Left ventricle myocardium inferior (tissue), 1 donor: ENCODE data around the gene COPB2. TPM values are rescaled to one million over a fixed set of nuclear protein-coding genes. Genes with fewer than 3 reads are reported as not detected.
"Not testable (repeated sequence)": the region's sequence is repeated elsewhere in the genome, so short reads cannot be mapped to it uniquely, and the experiment has no call there.

Source experiments
- DNase-seq: peaks from one replicate; pipeline ENCODE4 v3.0.0-alpha.2; 2020
- H3K27ac ChIP-seq: fragments of 200-600 bp; replicated peaks from 2 replicates; pipeline ENCODE4 v1.8.0; 2021
- H3K27me3 ChIP-seq: fragments of 200-600 bp; 2 replicates; pipeline ENCODE4 v1.8.0; 2021; ENCODE audit warnings: low read depth
- H3K36me3 ChIP-seq: fragments of 200-600 bp; 2 replicates; pipeline ENCODE4 v1.8.0; 2021
- H3K4me1 ChIP-seq: fragments of 200-600 bp; 2 replicates; pipeline ENCODE4 v1.8.0; 2021
- H3K4me3 ChIP-seq: fragments of 200-600 bp; 2 replicates; pipeline ENCODE4 v1.8.0; 2021; ENCODE audit warnings: mild to moderate bottlenecking, moderate library complexity
- H3K9me3 ChIP-seq: fragments of 200-600 bp; replicated peaks from 2 replicates; pipeline ENCODE4 v1.8.0; 2021
- intact Hi-C: fragments of 100-400 bp; cut with micrococcal nuclease; formaldehyde crosslinking; loops from one replicate; pipeline ENCODE4 v1.11.0; 2022
- total RNA-seq: library from RNA; stranded (reverse); fragmentation: NEBNext Ultra II Directional; extraction: Animal tissue kit (Norgen Biotek cat#: 25700); gene quantifications from one replicate; pipeline ENCODE4 v1.2.1, GENCODE V29; 2021
- TF ChIP-seq, protein P1 (sequence below): fragments of 200-600 bp; IDR thresholded peaks from 2 replicates; pipeline ENCODE4 v1.8.0; 2021; ENCODE audit warnings: antibody characterized with exemption, mild to moderate bottlenecking, borderline replicate concordance
- donor health status: DM: no; HTN: yes; CAD: no; lungs with severe emphysema.

COPB2 gene
- total RNA-seq, 1 donor from 2014 or later, result 68.8 TPM

DNA sequence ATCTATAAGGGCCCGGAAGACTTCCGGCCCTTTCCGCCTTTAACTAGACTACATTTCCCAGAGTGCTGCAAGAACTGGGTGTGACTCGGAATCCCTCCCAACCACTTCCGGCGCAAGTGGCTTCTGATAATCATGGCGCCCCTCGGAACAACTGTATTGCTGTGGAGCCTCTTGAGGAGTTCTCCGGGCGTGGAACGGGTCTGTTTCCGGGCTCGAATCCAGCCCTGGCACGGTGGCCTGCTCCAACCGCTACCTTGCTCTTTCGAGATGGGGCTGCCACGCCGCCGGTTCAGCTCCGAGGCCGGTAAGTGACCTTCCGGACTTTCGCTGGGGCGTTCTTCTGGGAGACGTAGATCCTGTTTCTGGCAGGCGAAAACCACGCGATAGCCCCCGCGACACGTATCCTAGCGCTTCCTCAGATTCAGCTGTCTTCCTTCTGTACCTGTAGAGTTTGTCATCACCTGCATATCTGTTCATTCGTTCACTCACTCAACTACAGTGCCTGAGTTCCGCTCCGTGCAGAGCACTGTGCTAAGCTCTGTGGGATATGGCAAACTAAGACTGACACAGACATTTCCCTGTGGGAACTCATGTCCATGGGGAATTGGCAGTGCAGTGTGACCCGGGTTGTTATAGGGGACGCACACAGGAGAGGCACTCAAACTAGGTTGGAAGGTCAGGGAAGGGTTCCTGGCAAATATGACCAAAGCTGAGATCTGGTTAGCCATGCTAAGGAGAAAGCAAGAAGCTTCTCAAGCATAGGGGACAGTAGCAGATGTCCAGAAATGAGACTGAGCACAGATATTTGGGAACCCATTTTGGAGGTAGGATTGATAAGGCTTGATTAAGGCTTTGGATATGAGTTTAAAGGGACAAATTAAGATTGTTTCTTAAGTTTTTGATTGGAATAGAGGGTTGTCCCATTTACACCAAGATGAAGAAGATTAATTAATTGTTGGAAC is 45.3 kb downstream of the COPB2 start, which contains the start of gene MRPS22:
Gene MRPS22 (plus strand): TSS at position 126 of the 962 bp plus-strand sequence. CDS start 7 bp downstream, at position 133.
- no peaks in the 10 kb centered on the region for H3K9me3 ChIP-seq
- peaks cover 35% of the 10 kb centered on the region for H3K4me1 ChIP-seq
- H3K4me3 ChIP-seq, result peak within 1 kb of the TSS; percentile 86
- intact Hi-C loops, result no loop called here
- H3K36me3 ChIP-seq, result peaks cover 25% of the 10 kb centered on the region
- H3K27me3 ChIP-seq, result peaks cover 18% of the 10 kb centered on the region
- peak; percentile 76 for DNase-seq
- TF ChIP-seq, protein P1, sequence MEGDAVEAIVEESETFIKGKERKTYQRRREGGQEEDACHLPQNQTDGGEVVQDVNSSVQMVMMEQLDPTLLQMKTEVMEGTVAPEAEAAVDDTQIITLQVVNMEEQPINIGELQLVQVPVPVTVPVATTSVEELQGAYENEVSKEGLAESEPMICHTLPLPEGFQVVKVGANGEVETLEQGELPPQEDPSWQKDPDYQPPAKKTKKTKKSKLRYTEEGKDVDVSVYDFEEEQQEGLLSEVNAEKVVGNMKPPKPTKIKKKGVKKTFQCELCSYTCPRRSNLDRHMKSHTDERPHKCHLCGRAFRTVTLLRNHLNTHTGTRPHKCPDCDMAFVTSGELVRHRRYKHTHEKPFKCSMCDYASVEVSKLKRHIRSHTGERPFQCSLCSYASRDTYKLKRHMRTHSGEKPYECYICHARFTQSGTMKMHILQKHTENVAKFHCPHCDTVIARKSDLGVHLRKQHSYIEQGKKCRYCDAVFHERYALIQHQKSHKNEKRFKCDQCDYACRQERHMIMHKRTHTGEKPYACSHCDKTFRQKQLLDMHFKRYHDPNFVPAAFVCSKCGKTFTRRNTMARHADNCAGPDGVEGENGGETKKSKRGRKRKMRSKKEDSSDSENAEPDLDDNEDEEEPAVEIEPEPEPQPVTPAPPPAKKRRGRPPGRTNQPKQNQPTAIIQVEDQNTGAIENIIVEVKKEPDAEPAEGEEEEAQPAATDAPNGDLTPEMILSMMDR, result no peak
- H3K27ac ChIP-seq, result peak within 1 kb of the TSS; percentile 88

- peaks cover 5% of the 10 kb centered on the region for H3K36me3 ChIP-seq
- H3K9me3 ChIP-seq, result no peaks in the 10 kb centered on the region
- H3K27ac ChIP-seq, result no peak overlapping the region
- no peak for DNase-seq
- TF ChIP-seq, protein P1, result no peak
- peaks cover 18% of the 10 kb centered on the region for H3K27me3 ChIP-seq
- H3K4me3 ChIP-seq, result no peak overlapping the region
- intact Hi-C loops, result no loop called here
- H3K4me1 ChIP-seq, result peaks cover 35% of the 10 kb centered on the region
Measured at GRCh38 chr3:139342054-139342453, 47.4 kb downstream of the COPB2 start.

DNA sequence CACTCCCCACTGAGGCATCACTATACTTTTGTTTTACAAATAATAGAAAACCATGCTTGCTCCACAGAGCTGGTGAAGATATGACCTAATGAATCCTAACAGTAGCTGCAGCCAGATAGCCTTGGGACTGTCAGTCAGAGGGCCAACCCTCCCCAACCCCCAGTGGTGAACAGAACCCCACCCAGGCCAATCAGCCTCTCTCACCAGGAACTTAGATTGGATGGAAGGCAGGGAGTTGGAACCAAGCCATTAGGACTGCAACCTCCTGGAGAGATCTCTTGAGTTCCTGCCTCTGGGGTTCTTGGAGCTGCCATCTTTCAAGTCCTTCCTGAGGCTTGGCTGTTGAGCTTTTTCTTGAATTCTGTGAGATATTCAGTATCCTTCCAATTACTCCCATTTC is 48.7 kb downstream of the COPB2 start:
- peaks cover 23% of the 10 kb centered on the region for H3K4me1 ChIP-seq
- H3K27ac ChIP-seq, result no peak overlapping the region
- peaks cover 18% of the 10 kb centered on the region for H3K27me3 ChIP-seq
- no peaks in the 10 kb centered on the region for H3K36me3 ChIP-seq
- no peak for DNase-seq
- H3K9me3 ChIP-seq, result no peaks in the 10 kb centered on the region
- TF ChIP-seq, protein P1, result no peak
- intact Hi-C loops, result no loop called here
- no peak overlapping the region for H3K4me3 ChIP-seq

GRCh38 chr3:139339219-139339906 is 50.1 kb downstream of the COPB2 start:
- no peaks in the 10 kb centered on the region for H3K9me3 ChIP-seq
- H3K36me3 ChIP-seq, result no peaks in the 10 kb centered on the region
- intact Hi-C loops, result no loop called here
- peaks cover 18% of the 10 kb centered on the region for H3K27me3 ChIP-seq
- TF ChIP-seq, protein P1, result no peak
- H3K27ac ChIP-seq, result no peak overlapping the region
- peaks cover 9% of the 10 kb centered on the region for H3K4me1 ChIP-seq
- no peak overlapping the region for H3K4me3 ChIP-seq
- DNase-seq, result no peak

DNA sequence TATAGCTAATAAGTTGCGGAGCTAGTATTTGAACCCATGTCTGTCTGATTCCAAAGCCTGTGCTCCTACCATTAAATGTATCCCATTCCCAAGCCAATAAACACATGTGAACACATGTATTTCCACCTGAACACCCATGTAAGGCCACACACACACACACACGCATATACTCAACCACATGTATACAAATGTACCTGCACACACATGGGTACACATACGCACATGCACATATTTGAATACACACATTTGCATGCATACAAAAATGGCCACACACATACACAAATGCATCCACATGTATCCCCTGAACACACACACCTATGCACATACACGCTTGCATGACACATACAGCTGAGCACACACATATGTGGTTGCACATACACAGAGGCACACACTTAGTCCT is 51.0 kb downstream of the COPB2 start:
- intact Hi-C loops, result no loop called here
- no peak for DNase-seq
- no peaks in the 10 kb centered on the region for H3K36me3 ChIP-seq
- TF ChIP-seq, protein P1, result no peak
- peaks cover 18% of the 10 kb centered on the region for H3K27me3 ChIP-seq
- no peak overlapping the region for H3K4me3 ChIP-seq
- no peaks in the 10 kb centered on the region for H3K9me3 ChIP-seq
- H3K27ac ChIP-seq, result no peak overlapping the region
- H3K4me1 ChIP-seq, result peaks cover 2% of the 10 kb centered on the region

DNA sequence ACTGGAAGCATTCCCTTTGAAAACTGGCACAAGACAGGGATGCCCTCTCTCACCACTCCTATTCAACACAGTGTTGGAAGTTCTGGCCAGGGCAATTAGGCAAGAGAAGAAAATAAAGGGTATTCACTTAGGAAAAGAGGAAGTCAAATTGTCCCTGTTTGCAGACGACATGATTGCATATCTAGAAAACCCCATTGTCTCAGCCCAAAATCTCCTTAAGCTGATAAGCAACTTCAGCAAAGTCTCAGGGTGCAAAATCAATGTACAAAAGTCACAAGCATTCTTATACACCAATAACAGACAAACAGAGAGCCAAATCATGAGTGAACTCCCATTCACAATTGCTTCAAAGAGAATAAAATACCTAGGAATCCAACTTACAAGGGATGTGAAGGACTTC is 54.8 kb downstream of the COPB2 start:
- H3K36me3 ChIP-seq, H3K9me3 ChIP-seq, H3K27ac ChIP-seq, H3K4me3 ChIP-seq, DNase-seq, H3K4me1 ChIP-seq: not testable (repeated sequence)
- peaks cover 29% of the 10 kb centered on the region for H3K27me3 ChIP-seq
- intact Hi-C loops, result loop anchor here (5.0 kb wide), 1 partner anchor 397 kb away; no protein-coding TSS in a partner anchor
